Stimulated activated CD8-positive, alpha-beta memory T cell treated with anti-CD3 and anti-CD28 coated beads, Interleukin-12 subunit alpha, Interleukin-12 subunit beta, amount 100 ng/mL, for 4 hours (primary cell): ENCODE measurements around the gene CPPED1.
"Not testable (repeated sequence)": the region's sequence is repeated elsewhere in the genome, so short reads cannot be mapped to it uniquely, and the experiment has no call there.

ENCODE experiments used
- DNase-seq: peaks from one replicate; pipeline ENCODE4 v3.0.0-alpha.2; 2020; ENCODE audit warnings: low read depth

The CPPED1 gene

DNA sequence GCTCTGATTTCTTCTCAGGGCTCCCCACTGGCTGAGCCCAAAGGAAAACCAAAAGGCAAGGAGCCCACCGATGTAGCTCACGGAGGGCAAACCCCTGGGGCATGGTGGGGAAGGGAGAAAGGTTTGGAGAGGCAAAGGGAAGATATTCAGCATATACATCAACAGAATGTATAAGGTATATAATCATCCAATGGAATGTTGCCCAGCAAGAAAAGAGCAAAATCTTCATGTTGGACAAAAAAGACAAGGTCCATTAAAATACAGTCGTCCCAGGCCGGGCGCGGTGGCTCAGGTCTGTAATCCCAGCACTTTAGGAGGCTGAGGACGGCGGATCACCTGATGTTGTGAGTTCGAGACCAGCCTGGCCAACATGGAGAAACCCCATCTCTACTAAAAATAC lies 1.6 kb downstream of the CPPED1 start:
- no peak for DNase-seq

- no peak for DNase-seq
Observed at GRCh38 chr16:12801511-12802042, 2.1 kb downstream of the CPPED1 start.

DNA sequence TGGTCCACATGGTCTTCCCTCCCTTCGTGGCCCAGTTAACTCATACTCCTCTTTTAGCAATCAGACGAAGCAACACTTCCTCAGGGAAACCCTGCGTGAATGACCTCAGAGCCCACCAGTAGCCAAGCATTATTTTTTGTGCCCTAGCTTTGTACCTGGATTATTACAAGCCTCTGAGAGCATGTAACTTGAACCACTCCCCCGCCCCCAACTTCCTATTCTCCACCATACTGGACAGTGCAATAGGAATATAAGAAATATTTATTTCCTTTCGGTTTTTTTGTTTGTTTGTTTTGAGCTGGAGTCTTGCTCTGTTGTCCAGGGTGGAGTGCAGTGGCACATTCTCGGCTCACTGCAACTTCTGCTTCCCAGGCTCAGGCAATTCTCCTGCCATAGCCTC lies 2.9 kb downstream of the CPPED1 start:
- DNase-seq: no peak

- DNase-seq: not testable (repeated sequence)
Observed at GRCh38 chr16:12799996-12800395, 3.7 kb downstream of the CPPED1 start.

DNA sequence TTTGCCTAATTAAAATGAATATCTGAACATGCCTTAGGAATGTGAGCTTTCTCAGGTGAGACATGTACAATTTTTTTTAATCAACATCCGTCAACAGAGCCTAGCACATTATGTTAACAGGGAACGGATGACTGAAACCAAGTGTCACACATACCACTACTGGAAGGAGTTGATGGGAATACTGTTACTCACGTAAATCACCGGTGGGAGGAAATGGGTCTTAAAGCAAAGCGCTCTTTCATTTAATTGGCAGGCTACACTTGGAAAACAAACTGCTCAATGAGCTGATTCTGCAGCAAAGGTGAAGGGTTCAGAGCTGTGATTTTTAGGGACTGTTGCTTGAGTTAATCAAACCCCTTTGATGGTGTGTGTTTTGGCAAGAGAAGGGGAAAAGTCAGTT lies 4.8 kb downstream of the CPPED1 start:
- DNase-seq: no peak

GRCh38 chr16:12798171-12798570 lies 5.5 kb downstream of the CPPED1 start:
- DNase-seq: no peak

DNA sequence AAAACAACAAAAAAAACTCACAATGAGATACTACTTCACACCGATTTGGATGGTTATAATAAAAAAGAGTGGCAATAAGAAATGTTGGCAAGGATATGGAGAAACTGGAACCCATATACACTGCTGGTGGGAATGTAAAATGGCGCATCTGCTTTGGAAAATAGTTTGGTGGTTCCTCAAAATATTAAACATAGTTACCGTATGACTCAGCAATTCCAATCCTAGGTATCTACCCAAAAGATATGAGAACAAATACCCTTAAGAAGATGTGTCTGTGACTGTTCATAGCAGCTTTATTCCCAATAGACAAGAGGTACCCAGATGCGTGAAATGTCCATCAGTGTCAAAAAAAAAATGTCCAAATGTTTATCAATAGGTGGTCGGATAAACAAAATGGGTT lies 7.2 kb downstream of the CPPED1 start:
- DNase-seq: no peak

- no peak for DNase-seq
Observed at GRCh38 chr16:12794486-12795387, 8.9 kb downstream of the CPPED1 start.

DNA sequence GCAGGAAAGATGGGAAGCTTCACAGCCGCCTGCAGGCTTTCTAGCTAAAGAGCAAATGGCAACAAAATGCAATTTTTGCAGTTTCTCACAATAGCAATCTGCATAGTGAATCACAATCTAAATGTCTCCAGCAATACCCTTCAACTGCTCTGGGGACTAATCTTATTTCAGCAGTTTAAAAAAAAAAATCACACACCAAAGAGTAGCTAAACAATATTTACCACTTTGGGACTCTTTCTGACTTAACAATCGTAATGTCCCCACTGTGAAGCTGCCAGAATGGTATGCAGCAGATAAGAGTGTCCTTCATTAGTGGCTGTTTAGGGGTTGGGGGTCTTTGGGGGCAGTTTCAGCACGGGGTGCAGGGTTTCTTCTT lies 9.8 kb downstream of the CPPED1 start:
- DNase-seq: no peak

GRCh38 chr16:12793120-12793864 lies 10.4 kb downstream of the CPPED1 start:
- no peak for DNase-seq

GRCh38 chr16:12792528-12792927 lies 11.2 kb downstream of the CPPED1 start:
- not testable (repeated sequence) for DNase-seq

- no peak for DNase-seq
Observed at GRCh38 chr16:12791340-12791739, 12.3 kb downstream of the CPPED1 start.

DNA sequence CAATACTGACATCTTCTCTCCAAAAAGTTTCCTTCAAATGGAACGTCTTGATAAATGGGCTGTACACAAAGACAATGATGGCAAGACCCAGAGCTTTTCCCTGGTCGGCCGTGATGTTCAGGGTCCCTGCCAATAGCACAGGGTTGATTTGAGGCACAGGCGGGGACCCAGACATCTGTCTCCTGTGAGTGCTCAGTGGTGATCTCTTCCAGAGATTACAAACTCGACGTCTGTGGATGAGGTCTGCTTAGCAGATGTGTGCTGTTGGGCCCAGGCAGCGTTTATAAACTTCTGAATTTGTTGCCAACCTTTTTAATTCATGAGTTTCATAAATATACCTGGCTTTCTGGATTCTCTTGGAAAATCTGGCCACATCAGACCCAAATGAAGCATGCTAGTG lies 14.9 kb downstream of the CPPED1 start:
- no peak for DNase-seq

DNA sequence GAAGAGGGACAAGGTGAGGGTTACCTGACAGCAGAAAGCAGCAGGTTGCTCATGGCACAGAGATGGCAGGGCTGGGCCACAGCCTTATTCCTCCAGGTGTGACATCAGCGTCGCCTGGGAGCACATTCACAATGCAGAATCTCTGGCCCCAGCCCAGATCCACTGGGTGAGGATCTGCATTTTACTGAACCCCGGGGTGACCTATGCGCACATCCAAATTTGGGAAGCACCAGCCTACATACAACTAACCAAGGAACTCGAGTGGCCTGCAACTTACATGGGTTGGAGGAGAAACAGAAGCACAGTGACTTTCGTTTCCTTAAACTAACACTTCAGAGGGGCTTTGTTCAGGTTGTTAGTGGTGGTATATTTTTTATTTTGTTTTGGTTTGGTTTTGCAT lies 17.6 kb downstream of the CPPED1 start:
- DNase-seq: no peak

DNA sequence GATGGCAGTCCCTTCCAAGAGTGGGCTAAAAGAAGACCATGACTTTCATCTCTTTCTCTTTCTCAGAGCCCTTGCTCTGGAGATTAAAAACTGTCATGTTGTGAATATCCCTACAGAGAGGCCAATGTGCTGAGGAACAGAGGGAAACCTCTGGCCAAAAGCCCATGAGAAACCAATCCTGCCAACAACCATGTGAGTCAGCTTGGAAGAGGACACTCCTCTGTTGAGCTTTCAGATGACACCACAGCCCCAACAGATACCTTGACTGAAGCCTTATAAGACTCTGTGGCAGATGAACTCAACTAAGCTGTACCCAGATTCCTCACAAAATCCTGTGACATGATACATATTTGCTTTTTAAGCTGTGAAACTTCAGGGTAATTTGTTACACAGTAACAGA lies 19.6 kb downstream of the CPPED1 start:
- no peak for DNase-seq

DNA sequence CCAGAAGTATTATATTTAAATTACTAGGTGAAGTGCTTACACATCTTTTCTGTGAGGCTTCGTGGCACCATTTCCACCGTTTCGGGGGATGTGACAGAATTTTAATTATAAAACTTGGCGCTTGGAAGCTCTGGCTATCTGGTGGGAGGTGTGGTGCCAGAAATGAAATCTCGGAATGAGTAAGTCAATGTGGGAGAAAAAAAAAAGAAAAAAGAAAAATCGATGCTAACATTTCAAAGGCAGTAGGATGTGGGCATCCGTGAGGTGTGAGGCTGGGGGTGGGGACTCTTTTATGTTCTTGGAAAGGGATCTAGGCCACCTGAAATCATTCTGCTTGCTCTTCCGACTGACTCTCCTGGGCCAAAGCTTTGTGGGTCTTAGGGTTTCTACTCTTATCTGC lies 21.9 kb downstream of the CPPED1 start:
- no peak for DNase-seq

GRCh38 chr16:12780467-12780866 lies 23.2 kb downstream of the CPPED1 start:
- DNase-seq: no peak

GRCh38 chr16:12778726-12779125 lies 25.0 kb downstream of the CPPED1 start:
- DNase-seq: no peak

DNA sequence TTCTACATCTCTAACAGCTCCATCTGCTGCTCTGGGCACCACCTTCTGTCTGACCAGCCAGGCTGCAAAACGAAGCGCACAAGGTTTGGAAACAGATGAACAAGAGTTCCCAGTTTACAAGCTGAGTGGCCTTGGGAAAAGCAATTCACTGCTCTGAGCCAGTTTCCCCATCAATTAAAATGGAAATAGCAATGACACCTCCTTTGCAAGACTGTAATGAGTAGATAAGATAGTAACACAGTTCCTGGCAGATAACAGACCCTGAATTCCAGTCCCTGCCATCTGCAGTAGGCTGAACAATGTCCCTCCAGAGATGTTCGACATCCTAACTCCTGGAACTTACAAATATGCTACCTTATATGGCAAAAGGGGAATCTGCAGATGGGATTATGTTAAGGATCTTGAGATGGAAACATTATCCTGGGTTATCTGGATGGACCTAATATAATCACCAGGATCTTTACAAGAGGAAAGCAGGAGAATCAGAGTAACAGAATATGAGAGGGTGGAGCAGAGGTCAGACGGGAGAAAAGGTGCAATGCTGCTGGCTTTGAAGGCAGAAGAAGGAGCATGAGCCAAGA lies 27.9 kb downstream of the CPPED1 start:
- no peak for DNase-seq

GRCh38 chr16:12773221-12773620 lies 30.5 kb downstream of the CPPED1 start:
- DNase-seq: no peak

DNA sequence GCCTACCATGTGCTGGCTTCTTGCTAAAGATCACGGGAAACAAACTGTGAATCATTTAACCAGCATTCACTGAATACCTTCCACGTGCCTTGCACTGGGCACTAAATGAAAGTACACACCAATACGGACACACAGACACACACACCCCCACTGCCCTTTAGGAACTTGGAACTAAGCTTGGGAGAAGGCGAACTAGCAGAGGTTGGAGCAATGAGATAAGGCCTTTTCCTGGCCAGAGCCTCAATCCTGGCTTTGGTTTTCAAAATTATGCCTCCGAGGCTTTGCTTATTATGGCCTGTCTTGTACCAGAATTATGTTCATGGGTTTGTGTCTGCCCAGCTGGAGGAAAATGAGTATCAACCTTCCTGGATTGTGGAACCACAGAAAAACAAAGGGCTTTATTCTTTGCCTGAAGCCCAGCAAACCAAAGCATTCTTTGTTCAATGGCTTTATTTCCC lies 32.3 kb downstream of the CPPED1 start:
- DNase-seq: no peak

DNA sequence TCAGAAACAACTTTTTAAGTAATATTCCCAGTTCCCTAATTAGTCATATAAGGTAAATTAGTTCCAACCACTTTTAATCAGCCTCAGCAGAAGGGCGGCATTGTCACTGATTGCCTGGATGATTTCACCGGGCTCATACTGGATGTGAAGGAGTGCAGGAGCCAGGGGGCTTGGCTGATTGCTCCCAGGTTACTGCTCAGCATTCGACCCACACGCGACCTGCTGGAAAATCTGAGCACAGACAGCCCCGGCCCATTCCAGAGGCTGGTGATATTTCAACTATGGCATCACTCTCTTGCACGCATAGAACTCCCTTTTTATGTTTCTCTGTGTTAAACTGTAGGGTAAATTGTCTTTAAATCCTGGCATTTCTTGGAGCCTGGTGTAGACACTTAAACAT lies 34.2 kb downstream of the CPPED1 start:
- DNase-seq: no peak

DNA sequence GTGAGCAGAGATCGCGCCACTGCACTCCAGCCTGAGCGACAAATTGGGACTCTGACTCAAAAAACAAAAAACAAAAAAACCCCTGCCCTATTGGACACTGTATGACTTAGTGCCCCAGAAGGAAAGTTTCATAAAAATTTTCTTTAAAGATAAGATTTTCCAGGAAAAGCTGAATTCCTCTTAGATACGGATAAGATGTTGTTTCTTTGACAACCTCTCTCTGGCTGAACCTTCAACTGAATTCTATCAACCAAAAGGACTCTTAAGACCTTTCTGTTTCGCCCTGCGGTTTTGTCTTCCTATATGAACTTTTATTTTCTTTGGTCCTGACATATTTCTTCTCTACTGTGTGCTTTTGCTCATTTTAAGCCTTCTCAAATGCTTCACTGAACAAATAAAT lies 35.8 kb downstream of the CPPED1 start:
- no peak for DNase-seq
